Measurements from ENCODE around the gene GIMAP8.

DNA sequence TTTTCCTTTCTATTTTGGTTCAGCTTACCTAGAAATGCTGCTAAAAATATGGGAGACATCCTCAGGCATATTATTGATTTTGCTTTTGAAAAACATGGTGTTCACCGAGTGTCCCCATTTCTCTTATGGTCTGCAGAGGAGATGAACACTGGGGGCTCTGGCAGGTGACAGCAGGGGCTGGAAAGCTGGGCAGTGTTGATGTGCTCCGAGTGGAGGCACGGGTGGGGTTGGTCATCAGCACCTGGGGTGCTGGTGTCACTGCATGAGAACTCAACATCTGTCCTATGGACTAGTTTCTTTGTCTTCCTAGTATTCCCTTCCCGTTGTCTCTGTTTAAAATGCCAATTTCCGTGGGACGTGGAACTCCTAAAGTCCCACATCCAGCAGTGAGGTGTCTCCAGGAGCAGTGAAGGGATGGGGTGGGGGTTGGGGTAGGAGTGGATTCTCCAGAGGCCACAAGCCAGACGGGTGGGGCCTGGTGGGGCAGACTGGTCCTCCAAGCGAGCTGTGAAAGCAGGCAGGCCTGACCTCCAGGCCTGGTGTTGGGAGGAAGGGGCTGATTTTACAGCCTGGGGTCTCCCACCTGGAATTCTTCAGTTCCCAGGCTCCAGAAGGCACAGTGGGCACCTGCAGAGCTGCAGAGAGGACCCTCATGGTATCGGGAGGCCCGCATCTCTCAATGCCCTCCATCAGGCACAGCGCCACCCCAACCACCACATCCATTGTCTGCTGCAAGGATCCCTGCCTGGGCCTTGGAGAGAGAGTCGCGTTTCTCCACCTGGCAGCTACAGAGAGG, 46.9 kb upstream of the GIMAP8 start:
- TF ChIP-seq, protein P1, sequence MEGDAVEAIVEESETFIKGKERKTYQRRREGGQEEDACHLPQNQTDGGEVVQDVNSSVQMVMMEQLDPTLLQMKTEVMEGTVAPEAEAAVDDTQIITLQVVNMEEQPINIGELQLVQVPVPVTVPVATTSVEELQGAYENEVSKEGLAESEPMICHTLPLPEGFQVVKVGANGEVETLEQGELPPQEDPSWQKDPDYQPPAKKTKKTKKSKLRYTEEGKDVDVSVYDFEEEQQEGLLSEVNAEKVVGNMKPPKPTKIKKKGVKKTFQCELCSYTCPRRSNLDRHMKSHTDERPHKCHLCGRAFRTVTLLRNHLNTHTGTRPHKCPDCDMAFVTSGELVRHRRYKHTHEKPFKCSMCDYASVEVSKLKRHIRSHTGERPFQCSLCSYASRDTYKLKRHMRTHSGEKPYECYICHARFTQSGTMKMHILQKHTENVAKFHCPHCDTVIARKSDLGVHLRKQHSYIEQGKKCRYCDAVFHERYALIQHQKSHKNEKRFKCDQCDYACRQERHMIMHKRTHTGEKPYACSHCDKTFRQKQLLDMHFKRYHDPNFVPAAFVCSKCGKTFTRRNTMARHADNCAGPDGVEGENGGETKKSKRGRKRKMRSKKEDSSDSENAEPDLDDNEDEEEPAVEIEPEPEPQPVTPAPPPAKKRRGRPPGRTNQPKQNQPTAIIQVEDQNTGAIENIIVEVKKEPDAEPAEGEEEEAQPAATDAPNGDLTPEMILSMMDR (IDR thresholded peaks at IDR 0.05), result no peak
- TF ChIP-seq POLR2A (IDR thresholded peaks at IDR 0.05), result no peak
